K562 (cell line): ENCODE data around the gene TRIM14. TPM values are rescaled to one million over a fixed set of nuclear protein-coding genes. Genes with fewer than 3 reads are reported as not detected.
A peak's percentile ranks its signal among the peaks of the same experiment; 100 is the strongest.

Experiments
- BCOR ChIP-seq: fragments of 450-650 bp; IDR thresholded peaks from 2 replicates; pipeline ENCODE4 v1.6.1; 2016
- CEBPB ChIP-seq: fragments of 450-650 bp; IDR thresholded peaks from 2 replicates; pipeline ENCODE4 v1.6.1; 2016; ENCODE audit warnings: missing genetic modification characterization, missing compliant biosample characterization
- HNRNPLL ChIP-seq: fragments of 200-400 bp; formaldehyde crosslinking; IDR thresholded peaks from 2 replicates; pipeline ENCODE4 v1.6.1; 2017; ENCODE audit warnings: low read length, low read depth, mild to moderate bottlenecking; ENCODE audit not compliant: poor library complexity, severe bottlenecking
- L3MBTL2 ChIP-seq: fragments of 450-650 bp; IDR thresholded peaks from 2 replicates; pipeline ENCODE4 v1.6.1; 2016; ENCODE audit warnings: mild to moderate bottlenecking, moderate library complexity
- MTA1 ChIP-seq: fragments of 450-650 bp; IDR thresholded peaks from 2 replicates; pipeline ENCODE4 v1.6.1; 2017; ENCODE audit warnings: borderline replicate concordance
- POLR2AphosphoS5 ChIP-seq: IDR thresholded peaks from 2 replicates; pipeline ENCODE4 v1.6.1; 2011; ENCODE audit warnings: mild to moderate bottlenecking, low read depth, low read length, moderate library complexity; ENCODE audit not compliant: control insufficient read depth, insufficient read depth
- POU5F1 ChIP-seq: fragments of 150-350 bp; IDR thresholded peaks from 2 replicates; pipeline ENCODE4 v1.6.1; 2014; ENCODE audit warnings: borderline replicate concordance, low read length, low read depth, mild to moderate bottlenecking; ENCODE audit not compliant: partially characterized antibody
- PPARD ChIP-seq: fragments of 250-450 bp; sonication (Bioruptor Pico); IDR thresholded peaks from 2 replicates; pipeline ENCODE4 v1.8.0; 2022; ENCODE audit warnings: inconsistent platforms, mild to moderate bottlenecking, moderate library complexity
- SMAD2 ChIP-seq: fragments of 150-350 bp; IDR thresholded peaks from 2 replicates; pipeline ENCODE4 v1.6.1; 2014; ENCODE audit warnings: low read depth, mild to moderate bottlenecking, low read length
- TEAD1 ChIP-seq, 2 experiments: fragments of 450-650 bp in 1 of 2; sonication (generic) in 1 of 2; formaldehyde crosslinking; IDR thresholded peaks; 2 replicates each; pipeline versions ENCODE4 v1.4.0 to v1.8.0; 2020 to 2022; ENCODE audit warnings: mild to moderate bottlenecking in 2 of 2, missing genetic modification reagents in 1 of 2
- ZNF143 ChIP-seq: sonication (generic); formaldehyde crosslinking; IDR thresholded peaks from 2 replicates; pipeline ENCODE4 v1.9.0; 2022; ENCODE audit warnings: mild to moderate bottlenecking, missing genetic modification reagents
- ZNF354B ChIP-seq: fragments of 250-450 bp; sonication (Bioruptor Pico); IDR thresholded peaks from 2 replicates; pipeline ENCODE4 v1.4.0; 2020
- ZNF445 ChIP-seq: fragments of 250-450 bp; sonication (Bioruptor Pico); IDR thresholded peaks from 2 replicates; pipeline ENCODE4 v1.4.0; 2020; ENCODE audit warnings: low read depth, mild to moderate bottlenecking, moderate library complexity
- polyA plus RNA-seq, 8 experiments: library from polyadenylated mRNA; depleted of rRNA in 4 of 8; stranded (reverse) in 5 of 8; unstranded in 3 of 8; fragments of >200 nt; fragmentation: Nextera tagmentation in 2 of 8; fragmentation: Illumina TruSeq in 1 of 8; extraction: Ambion mirVana in 2 of 8; extraction: Trizol in 1 of 8; gene quantifications; 2 replicates each; pipeline versions ENCODE4 v1.2.1 to v1.2.3, GENCODE V29; 2011 to 2014; ENCODE audit warnings: inconsistent platforms in 1 of 8, missing spikeins in 1 of 8
- total RNA-seq, 7 experiments: library from RNA; depleted of rRNA in 6 of 7; stranded (reverse); fragments of >200 nt in 6 of 7; fragmentation: Illumina TruSeq in 2 of 7; extraction: Trizol in 2 of 7; gene quantifications; 2 replicates each; pipeline versions ENCODE4 v1.2.1 to v1.2.3, GENCODE V29; 2011 to 2021; ENCODE audit warnings: low replicate concordance in 1 of 7
- TF ChIP-seq, protein P1 (sequence below): sonication (generic); formaldehyde crosslinking; IDR thresholded peaks from 2 replicates; pipeline ENCODE4 v1.8.0; 2023; ENCODE audit warnings: mild to moderate bottlenecking, missing genetic modification reagents
- TF ChIP-seq, protein P2 (sequence below), 2 experiments: IDR thresholded peaks; 2 replicates each; pipeline ENCODE4 v1.6.1; 2011; ENCODE audit warnings: borderline replicate concordance in 1 of 2, control low read depth in 1 of 2, low read depth in 1 of 2, low read length in 1 of 2, mild to moderate bottlenecking in 1 of 2, mixed read lengths in 1 of 2, moderate library complexity in 1 of 2; ENCODE audit not compliant: insufficient read depth in 1 of 2, insufficient read length in 1 of 2, poor library complexity in 1 of 2, severe bottlenecking in 1 of 2; ENCODE audit errors: extremely low read depth in 1 of 2
- TF ChIP-seq, protein P3 (sequence below): IDR thresholded peaks from 2 replicates; pipeline ENCODE4 v1.6.1; 2011; ENCODE audit warnings: borderline replicate concordance, low read depth, mild to moderate bottlenecking, moderate library complexity, low read length; ENCODE audit not compliant: insufficient read depth, poor library complexity, severe bottlenecking
- TF ChIP-seq, protein P4 (sequence below): fragments of 450-650 bp; conservative IDR thresholded peaks from 2 replicates; pipeline ENCODE4 v1.6.1; 2016; ENCODE audit warnings: missing genetic modification characterization, low read depth, mild to moderate bottlenecking, missing compliant biosample characterization, moderate library complexity

Gene TRIM14
- total and polyA plus RNA-seq, 9 of the 15 experiments (the other 6 are each of a cell fraction or from before 2014, with no cell fraction given): 7.6 to 41.0 (median 17.9) TPM

DNA sequence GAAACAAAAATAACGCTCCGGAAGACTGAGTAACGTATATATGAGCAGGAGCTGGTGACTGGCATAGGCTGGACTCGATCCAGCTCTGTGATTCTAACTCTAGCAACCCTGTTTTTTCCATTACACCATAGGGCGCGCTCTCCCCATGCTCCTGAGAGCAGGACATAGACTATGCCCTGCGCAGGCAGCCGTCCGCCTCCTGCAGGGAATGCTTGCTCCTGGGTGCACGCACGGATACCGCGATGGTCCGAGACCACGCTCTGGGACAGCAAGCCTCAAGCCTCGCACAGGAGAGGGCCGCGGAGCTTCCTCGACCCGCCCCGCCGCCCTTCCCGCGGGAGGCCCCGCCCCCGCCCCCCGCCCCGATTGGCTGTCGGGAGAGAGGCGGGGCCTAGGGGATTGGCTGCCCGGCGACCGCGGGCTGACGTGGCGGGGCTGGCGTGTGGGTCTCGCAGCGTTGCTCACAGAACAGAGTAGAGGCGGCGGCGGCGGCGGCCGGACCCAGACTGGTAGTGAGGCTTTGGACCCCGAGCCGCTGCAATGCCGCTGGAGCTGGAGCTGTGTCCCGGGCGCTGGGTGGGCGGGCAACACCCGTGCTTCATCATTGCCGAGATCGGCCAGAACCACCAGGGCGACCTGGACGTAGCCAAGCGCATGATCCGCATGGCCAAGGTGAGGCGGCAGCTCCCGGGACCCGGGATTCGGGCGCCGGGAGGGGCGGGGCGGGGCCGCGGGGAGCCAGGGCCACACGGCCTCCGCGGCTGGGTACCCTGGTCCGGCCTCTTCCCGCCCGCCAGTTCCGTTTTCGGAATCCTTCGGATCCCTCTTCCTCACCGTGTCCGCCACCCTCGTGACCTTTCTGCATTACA, 62.5 kb downstream of the TRIM14 start, which contains the start of gene NANS (continued):
- TF ChIP-seq, protein P1, sequence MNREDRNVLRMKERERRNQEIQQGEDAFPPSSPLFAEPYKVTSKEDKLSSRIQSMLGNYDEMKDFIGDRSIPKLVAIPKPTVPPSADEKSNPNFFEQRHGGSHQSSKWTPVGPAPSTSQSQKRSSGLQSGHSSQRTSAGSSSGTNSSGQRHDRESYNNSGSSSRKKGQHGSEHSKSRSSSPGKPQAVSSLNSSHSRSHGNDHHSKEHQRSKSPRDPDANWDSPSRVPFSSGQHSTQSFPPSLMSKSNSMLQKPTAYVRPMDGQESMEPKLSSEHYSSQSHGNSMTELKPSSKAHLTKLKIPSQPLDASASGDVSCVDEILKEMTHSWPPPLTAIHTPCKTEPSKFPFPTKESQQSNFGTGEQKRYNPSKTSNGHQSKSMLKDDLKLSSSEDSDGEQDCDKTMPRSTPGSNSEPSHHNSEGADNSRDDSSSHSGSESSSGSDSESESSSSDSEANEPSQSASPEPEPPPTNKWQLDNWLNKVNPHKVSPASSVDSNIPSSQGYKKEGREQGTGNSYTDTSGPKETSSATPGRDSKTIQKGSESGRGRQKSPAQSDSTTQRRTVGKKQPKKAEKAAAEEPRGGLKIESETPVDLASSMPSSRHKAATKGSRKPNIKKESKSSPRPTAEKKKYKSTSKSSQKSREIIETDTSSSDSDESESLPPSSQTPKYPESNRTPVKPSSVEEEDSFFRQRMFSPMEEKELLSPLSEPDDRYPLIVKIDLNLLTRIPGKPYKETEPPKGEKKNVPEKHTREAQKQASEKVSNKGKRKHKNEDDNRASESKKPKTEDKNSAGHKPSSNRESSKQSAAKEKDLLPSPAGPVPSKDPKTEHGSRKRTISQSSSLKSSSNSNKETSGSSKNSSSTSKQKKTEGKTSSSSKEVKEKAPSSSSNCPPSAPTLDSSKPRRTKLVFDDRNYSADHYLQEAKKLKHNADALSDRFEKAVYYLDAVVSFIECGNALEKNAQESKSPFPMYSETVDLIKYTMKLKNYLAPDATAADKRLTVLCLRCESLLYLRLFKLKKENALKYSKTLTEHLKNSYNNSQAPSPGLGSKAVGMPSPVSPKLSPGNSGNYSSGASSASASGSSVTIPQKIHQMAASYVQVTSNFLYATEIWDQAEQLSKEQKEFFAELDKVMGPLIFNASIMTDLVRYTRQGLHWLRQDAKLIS (CRISPR knock-in tag): no peak; the same call in 1 of the 2 replicates
- TF ChIP-seq, protein P2, sequence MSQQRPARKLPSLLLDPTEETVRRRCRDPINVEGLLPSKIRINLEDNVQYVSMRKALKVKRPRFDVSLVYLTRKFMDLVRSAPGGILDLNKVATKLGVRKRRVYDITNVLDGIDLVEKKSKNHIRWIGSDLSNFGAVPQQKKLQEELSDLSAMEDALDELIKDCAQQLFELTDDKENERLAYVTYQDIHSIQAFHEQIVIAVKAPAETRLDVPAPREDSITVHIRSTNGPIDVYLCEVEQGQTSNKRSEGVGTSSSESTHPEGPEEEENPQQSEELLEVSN (IDR thresholded peaks at IDR 0.05; ENCODE audit: borderline replicate concordance in 1 of 2, extremely low read depth in 1 of 2, insufficient read depth in 1 of 2, insufficient read length in 1 of 2, low read depth in 1 of 2, low read length in 1 of 2, poor library complexity in 1 of 2, severe bottlenecking in 1 of 2): peak; percentile 66 to 73
- TF ChIP-seq BCOR: no peak; the same call in 1 of the 2 replicates
- TF ChIP-seq TEAD1 (CRISPR knock-in tag; IDR thresholded peaks at IDR 0.05): peak in 1 of 2 experiments; percentile 46; a peak in 1 of 4 replicates
- TF ChIP-seq SMAD2: no peak
- TF ChIP-seq MTA1: no peak
- TF ChIP-seq PPARD: no peak
- TF ChIP-seq ZNF354B (CRISPR knock-in tag): no peak
- TF ChIP-seq, protein P3, sequence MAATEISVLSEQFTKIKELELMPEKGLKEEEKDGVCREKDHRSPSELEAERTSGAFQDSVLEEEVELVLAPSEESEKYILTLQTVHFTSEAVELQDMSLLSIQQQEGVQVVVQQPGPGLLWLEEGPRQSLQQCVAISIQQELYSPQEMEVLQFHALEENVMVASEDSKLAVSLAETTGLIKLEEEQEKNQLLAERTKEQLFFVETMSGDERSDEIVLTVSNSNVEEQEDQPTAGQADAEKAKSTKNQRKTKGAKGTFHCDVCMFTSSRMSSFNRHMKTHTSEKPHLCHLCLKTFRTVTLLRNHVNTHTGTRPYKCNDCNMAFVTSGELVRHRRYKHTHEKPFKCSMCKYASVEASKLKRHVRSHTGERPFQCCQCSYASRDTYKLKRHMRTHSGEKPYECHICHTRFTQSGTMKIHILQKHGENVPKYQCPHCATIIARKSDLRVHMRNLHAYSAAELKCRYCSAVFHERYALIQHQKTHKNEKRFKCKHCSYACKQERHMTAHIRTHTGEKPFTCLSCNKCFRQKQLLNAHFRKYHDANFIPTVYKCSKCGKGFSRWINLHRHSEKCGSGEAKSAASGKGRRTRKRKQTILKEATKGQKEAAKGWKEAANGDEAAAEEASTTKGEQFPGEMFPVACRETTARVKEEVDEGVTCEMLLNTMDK: peak; percentile 3
- TF ChIP-seq HNRNPLL: peak; percentile 42
- TF ChIP-seq POU5F1: no peak
- TF ChIP-seq L3MBTL2: peak; percentile 63; the same call in 1 of the 2 replicates
- TF ChIP-seq, protein P4, sequence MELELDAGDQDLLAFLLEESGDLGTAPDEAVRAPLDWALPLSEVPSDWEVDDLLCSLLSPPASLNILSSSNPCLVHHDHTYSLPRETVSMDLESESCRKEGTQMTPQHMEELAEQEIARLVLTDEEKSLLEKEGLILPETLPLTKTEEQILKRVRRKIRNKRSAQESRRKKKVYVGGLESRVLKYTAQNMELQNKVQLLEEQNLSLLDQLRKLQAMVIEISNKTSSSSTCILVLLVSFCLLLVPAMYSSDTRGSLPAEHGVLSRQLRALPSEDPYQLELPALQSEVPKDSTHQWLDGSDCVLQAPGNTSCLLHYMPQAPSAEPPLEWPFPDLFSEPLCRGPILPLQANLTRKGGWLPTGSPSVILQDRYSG (tag): no peak
- peak; percentile 69; the same call in 1 of the 2 replicates for TF ChIP-seq POLR2AphosphoS5
- TF ChIP-seq ZNF445 (CRISPR knock-in tag): no peak
- TF ChIP-seq CEBPB (tag): no peak
- no peak for TF ChIP-seq ZNF143 (CRISPR knock-in tag)
